M059J (cell line): ENCODE results near the gene KANSL2. TPM values are rescaled to one million over a fixed set of nuclear protein-coding genes. Genes with fewer than 3 reads are reported as not detected.
"Not testable (repeated sequence)": the region's sequence is repeated elsewhere in the genome, so short reads cannot be mapped to it uniquely, and the experiment has no call there.

Experiments
- DNase-seq: peaks from one replicate; pipeline ENCODE4 v3.0.0-alpha.2; 2012; ENCODE audit warnings: low read depth
- total RNA-seq: library from RNA; depleted of rRNA; stranded (reverse); fragments of >200 nt; shearing (Covaris generic); gene quantifications from 2 replicates; pipeline ENCODE4 v1.2.3, GENCODE V29; 2014

KANSL2 gene
- total RNA-seq, 1 experiment from 2014 or later = 63.8 TPM

GRCh38 chr12:48683534-48683933, 1.5 kb upstream of the KANSL2 start:
- DNase-seq = no peak

DNA sequence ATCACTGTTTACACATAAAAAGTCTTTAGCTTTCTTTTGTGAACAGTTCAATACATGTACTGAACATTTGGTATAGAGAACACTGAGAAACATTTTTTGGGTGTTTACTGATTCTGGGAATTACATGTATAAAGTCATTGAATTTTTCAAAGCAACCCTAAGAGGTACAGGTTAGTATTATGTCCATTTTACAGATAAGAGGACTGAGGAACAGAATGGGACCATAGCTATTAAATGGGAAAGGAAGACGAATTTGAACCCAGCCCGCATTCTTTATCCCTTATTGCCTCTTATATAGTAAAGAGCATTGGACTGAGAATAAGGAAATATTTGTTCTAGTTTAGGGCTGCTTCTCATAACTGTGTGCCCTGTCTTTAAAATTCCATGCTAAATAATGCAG, 889 bp upstream of the KANSL2 start:
- DNase-seq = no peak

DNA sequence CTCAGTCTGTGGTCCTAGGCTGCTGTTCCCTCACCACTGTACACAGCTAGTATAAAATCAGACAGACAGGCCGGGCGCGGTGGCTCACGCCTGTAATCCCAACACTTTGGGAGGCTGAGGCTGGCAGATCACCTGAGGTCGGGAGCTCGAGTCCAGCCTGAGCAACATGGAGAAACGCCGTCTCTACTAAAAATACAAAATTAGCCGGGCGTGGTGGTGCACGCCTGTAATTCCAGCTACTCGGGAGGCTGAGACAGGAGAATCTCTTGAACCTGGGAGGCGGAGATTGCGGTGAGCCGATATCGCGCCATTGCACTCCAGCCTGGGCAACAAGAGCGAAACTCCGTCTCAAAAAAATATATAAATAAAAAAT, 481 bp upstream of the KANSL2 start:
- not testable (repeated sequence) for DNase-seq

DNA sequence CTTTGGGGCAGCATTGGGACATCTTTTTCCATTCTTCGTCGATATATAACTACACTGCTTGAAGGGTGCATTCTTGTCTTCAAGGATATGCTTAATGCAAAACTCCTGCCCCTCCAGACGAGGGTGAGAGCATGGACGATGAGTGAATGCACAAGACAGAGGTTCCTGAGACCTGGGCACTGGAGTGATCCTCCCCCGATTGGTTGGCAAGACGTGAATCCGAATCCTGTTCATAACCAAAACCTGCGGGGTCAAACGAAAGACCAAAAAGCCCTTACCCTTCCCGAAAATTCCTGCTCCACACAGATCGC, 684 bp downstream of the KANSL2 start:
- DNase-seq = no peak

DNA sequence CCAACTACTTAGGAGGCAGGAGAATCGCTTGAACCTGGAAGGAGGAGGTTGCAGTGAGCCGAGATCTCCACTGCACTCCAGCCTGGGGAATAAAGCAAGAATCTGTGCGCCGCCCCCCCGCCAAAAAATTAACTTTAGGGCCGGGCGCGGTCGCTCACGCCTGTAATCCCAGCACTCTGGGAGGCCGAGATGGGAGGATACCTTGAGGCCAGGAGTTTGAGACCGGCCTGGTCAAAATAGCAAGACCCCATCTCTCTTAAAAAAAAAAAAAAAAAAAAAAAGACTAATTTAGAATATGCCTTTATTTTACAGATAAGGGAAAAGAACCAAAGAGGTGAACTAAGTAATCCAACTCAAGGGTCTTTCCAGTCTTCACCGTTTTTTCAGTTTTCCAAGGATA, 1.2 kb downstream of the KANSL2 start:
- DNase-seq = no peak

- DNase-seq = no peak
Observed at GRCh38 chr12:48678551-48679185, 3.4 kb downstream of the KANSL2 start.

- DNase-seq = peak; percentile 19
Observed at GRCh38 chr12:48671231-48671856, 10.7 kb downstream of the KANSL2 start.

DNA sequence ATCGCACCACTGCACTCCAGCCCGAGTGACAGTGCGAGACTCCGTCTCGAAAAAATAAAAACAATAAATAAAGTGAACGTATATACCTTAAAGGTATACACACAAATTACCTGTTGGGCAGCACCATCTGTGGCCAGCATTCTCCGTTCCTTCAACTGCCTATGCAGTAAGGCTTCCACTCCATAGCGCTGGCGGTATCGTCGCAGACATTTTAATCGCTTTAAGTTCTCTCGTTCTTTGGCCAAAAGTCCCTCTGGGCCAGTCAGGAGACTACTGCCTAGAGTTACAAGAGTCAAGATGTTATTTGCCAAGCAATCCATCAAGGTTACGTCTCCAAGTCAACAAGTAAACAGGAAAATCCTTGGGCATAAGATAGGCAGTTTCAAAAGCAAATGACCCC, 13.0 kb downstream of the KANSL2 start:
- DNase-seq = no peak

GRCh38 chr12:48659863-48660262, 22.2 kb downstream of the KANSL2 start:
- no peak for DNase-seq

DNA sequence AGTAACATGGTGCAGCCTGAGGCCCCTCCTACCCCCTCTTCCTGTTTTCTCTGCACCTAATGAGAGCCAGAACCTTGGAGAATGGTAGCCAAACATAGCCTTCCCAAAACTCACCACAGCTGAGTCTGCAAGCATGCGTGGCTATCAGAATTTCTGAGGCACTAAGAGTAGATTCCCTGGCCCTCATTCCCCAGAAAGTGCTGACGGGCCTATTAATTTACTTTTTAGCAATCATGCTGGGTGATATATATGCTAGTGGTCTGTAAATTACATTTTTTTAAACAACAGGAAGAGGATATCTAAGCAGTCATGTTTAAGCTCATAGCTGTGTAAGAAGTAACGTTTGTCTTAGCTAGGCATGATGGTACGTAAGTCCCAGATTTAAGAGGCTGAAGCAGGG, 30.4 kb downstream of the KANSL2 start:
- DNase-seq = no peak

GRCh38 chr12:48645354-48645753, 36.7 kb downstream of the KANSL2 start:
- DNase-seq = not testable (repeated sequence)

DNA sequence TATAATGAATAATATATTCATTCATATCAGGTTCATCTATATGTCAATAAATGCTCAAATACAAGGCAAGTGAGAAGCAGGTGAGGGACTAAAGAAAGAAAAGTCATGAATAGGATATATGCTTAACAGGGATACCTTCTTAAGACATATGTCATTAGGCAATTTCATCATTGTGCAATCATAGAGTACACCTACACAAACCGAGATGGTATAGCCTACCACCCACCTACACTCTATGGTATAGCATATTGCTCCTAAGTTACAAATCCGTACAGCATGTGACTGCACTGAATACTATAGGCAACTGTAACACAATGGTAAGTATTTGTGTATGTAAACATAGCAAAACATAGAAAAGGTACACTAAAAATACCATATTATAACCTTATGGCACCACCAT, 39.0 kb downstream of the KANSL2 start:
- no peak for DNase-seq

DNA sequence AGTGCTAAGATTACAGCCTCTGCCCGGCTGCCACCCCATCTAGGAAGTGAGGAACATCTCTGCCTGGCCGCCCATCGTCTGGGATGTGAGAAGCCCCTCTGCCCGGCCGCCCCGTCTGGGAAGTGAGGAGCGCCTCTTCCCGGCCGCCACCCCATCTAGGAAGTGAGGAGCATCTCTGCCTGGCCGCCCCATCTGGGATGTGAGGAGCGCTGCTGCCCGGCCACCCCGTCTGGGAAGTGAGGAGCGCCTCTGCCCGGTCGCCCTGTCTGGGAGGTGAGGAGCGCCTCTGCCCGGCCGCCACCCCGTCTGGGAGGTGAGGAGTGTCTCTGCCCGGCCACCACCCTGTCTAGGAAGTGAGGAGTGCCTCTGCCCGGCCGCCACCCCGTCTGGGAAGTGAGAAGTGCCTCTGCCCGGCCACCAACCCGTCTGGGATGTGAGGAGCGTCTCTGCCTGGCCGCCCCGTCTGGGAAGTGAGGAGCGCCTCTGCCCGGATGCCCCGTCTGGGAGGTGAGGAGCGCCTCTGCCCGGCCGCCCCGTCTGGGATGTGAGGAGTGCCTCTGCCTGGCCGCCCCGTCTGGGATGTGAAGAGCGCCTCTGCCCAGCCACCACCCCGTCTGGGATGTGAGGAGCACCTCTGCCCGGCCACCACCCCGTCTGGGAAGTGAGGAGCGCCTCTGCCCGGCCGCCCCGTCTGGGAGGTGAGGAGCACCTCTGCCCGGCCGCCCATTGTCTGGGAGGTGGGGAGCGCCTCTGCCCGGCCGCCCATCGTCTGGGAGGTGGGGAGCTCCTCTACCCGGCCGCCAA, 40.1 kb downstream of the KANSL2 start:
- DNase-seq = not testable (repeated sequence)

DNA sequence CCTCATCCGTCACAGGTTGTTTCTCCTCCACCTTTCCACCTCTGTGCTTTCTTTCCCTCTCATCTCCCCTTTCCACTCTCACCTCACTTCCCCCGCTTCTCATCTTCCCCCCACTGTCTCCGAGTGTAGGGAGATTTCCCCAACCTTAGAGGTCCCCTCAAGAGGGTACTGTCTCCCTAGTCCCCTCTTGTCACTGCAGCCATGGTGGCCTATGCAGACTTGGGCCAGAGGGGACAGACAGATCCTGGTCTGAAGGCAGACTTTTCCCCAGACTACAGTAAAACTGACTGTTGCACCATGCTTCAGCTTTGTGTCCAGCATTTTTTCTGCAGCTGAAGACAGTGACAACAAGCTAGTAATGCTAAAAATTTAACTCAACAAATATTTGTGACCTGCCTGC, 41.2 kb downstream of the KANSL2 start:
- no peak for DNase-seq

GRCh38 chr12:48640428-48640827, 41.6 kb downstream of the KANSL2 start:
- DNase-seq = no peak

- no peak for DNase-seq
Observed at GRCh38 chr12:48631071-48631470, 51.0 kb downstream of the KANSL2 start.

DNA sequence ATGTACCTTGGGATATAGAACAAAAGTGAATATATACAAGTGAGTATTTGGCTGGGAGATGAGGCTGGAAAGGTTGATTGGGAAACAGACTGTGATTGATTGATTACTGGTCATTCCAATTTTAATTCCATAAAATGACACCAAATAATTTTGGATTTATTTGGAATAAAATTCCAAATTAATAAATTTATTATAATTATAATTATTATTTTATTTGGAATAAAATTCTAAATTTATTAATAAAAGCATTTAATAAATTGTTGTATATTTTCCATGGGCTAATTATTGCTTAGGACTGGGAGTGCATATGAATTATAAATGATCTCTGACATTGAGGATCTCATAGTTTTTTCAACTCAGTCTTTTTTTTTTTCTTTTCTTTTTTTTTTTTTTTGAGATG, 51.7 kb downstream of the KANSL2 start:
- DNase-seq = no peak

DNA sequence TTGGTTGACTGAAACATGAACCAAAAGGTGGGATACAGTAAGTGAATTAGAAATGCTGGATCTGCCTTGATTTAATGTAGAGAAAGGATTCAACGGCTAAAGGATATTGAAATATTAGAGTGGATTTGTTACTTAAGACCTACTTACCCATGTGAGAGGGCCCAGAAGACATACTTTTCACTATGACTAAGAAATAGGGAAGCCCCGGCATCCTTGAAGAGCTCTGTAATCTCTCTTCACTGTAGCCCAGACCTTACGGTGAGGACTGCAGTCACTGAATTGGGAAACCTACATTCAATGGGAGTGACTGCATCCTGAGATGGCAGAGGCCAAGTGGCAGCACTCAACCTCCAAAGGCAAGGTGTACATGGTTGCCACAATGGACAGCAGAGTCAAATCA, 52.5 kb downstream of the KANSL2 start:
- no peak for DNase-seq

DNA sequence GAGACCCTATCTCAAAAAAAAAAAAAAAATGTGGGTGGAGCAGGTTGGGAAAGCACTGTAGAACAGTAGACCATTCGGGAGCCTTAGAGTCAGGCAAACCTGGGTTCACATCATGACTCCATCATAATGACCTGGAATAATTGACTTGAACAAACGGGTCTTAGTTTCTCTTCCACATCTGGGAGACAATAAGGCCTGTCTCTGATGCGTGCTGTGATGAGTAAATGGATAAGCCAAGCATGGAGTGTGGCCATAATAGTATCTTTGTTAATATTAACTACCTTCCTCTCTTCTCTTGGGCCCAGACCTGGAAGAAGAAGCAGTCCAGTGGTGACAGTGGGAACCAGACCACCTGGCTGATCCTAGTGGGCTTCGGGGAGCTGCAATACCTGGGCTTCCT, 54.5 kb downstream of the KANSL2 start:
- no peak for DNase-seq

- not testable (repeated sequence) for DNase-seq
Observed at GRCh38 chr12:48622997-48623396, 59.0 kb downstream of the KANSL2 start.

DNA sequence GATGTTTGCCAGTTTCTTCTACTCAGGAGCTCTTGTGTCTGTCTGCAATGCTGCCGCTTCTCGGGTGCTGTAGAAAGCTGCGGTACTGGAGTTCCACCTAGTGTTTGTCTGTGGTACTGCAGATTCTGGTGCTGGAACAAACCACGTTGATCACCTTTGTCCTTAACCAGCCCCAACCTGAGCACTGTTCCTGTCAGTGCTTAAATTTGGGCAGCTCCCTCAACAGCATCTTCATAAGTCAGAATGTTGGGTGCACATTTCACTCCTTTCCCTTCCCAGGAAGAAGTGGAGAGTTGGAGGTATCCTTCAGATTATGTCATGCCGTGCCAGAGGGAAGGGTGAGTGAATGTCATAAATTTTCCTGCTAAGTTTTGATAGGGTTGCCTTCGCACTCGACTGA, 63.5 kb downstream of the KANSL2 start:
- DNase-seq = peak; percentile 63

DNA sequence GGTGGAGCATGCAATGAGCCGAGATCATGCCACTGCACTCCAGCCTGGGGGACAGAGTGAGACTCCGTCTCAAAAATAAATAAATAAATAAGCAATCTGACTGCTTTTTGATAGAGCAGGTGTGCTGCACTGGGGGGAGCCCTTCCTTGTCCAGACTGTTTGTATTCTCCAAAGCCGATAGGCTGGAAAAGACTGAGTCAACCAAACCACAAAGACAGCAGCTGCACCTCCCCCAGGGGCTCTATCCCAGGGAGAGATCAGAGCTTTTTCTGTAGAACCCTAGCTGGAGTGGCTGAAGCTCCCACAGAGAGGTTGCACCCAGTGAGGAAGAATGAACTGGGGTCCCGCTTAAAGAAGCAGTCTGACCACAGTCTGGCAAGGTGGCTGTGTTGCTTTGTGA, 66.4 kb downstream of the KANSL2 start:
- DNase-seq = peak; percentile 10

DNA sequence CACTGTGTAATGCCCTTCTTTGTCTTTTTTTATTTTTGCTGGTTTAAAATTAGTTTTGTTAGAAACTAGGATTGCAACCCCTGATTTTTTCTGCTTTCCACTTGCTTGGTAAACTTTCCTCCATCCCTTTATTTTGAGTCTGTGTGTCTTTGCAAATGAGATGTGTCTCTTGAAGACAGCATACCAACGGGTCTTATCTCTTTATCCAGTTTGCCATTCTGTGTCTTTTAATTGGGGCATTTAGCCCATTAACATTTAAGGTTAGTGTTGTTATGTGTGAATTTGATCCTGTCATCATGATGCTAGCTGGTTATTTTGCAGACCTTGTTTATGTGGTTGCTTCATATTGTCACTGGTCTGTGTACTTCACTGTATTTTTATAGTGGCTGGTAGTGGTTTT, 68.7 kb downstream of the KANSL2 start:
- DNase-seq = no peak
